ENCODE measurements around the gene GADL1.

The GADL1 gene

GRCh38 chr3:30707825-30708224 is 186.6 kb downstream of the GADL1 start:
- Histone ChIP-seq H3K4me3 (no peak overlapping the region), H3K27ac (no peak overlapping the region), H3K27me3 (no peaks in the 10 kb centered on the region), H3K36me3 (no peaks in the 10 kb centered on the region), H3K4me1 (no peaks in the 10 kb centered on the region), H3K9me3 (peaks cover 0 to 5% (median 0%) of the 10 kb centered on the region in 3 donors)
- no peak for TF ChIP-seq CTCF (IDR thresholded peaks at IDR 0.05)
- no peak for DNase-seq
- intact Hi-C loops (cut with DNase I; ENCODE audit: low total_unique reads): no loop called here

- no peaks in the 10 kb centered on the region for H3K4me1 ChIP-seq
- H3K9me3 ChIP-seq: peaks cover 0 to 5% (median 0%) of the 10 kb centered on the region in 3 donors
- no peaks in the 10 kb centered on the region for H3K27me3 ChIP-seq
- DNase-seq: no peak
- intact Hi-C loops (cut with DNase I; ENCODE audit: low total_unique reads): no loop called here
- no peaks in the 10 kb centered on the region for H3K36me3 ChIP-seq
- no peak overlapping the region for H3K4me3 ChIP-seq
- no peak overlapping the region for H3K27ac ChIP-seq
- no peak for TF ChIP-seq CTCF (IDR thresholded peaks at IDR 0.05)
These were observed 189.2 kb downstream of the GADL1 start for GRCh38 chr3:30704931-30705890.

GRCh38 chr3:30702828-30703397 is 191.5 kb downstream of the GADL1 start:
- H3K4me1 ChIP-seq: no peaks in the 10 kb centered on the region
- peaks cover 0 to 6% (median 0%) of the 10 kb centered on the region in 3 donors for H3K36me3 ChIP-seq
- H3K27ac ChIP-seq: no peak overlapping the region
- no peak for TF ChIP-seq CTCF (IDR thresholded peaks at IDR 0.05)
- no peak for DNase-seq
- H3K4me3 ChIP-seq: no peak overlapping the region
- H3K27me3 ChIP-seq: no peaks in the 10 kb centered on the region
- peaks cover 0 to 5% (median 0%) of the 10 kb centered on the region in 3 donors for H3K9me3 ChIP-seq
- intact Hi-C loops (cut with DNase I; ENCODE audit: low total_unique reads): no loop called here

GRCh38 chr3:30702038-30702827 is 192.2 kb downstream of the GADL1 start:
- no peak overlapping the region for H3K4me3 ChIP-seq
- TF ChIP-seq CTCF (IDR thresholded peaks at IDR 0.05): no peak
- no peaks in the 10 kb centered on the region for H3K27me3 ChIP-seq
- H3K4me1 ChIP-seq: no peaks in the 10 kb centered on the region
- H3K9me3 ChIP-seq: peaks cover 0 to 5% (median 0%) of the 10 kb centered on the region in 3 donors
- peaks cover 0 to 6% (median 0%) of the 10 kb centered on the region in 3 donors for H3K36me3 ChIP-seq
- no peak overlapping the region for H3K27ac ChIP-seq
- intact Hi-C loops (cut with DNase I; ENCODE audit: low total_unique reads): no loop called here
- DNase-seq: no peak

- Histone ChIP-seq H3K4me3 (no peak overlapping the region), H3K27me3 (no peaks in the 10 kb centered on the region), H3K9me3 (peaks cover 0 to 5% (median 0%) of the 10 kb centered on the region in 3 donors), H3K4me1 (peaks cover 0 to 14% (median 11%) of the 10 kb centered on the region in 4 donors), H3K27ac (no peak overlapping the region), H3K36me3 (peaks cover 0 to 13% (median under 1%) of the 10 kb centered on the region in 3 donors)
- TF ChIP-seq CTCF (IDR thresholded peaks at IDR 0.05): no peak
- intact Hi-C loops (cut with DNase I; ENCODE audit: low total_unique reads): no loop called here
- DNase-seq: no peak
These were observed 193.6 kb downstream of the GADL1 start for GRCh38 chr3:30700702-30701321.

Data from tibial artery (tissue), 4 donors.